Fibroblast of the aortic adventitia (primary cell): Measurements from ENCODE around the gene SMC6. TPM values are rescaled to one million over a fixed set of nuclear protein-coding genes. Genes with fewer than 3 reads are reported as not detected.

Experiments
- DNase-seq: peaks from one replicate; pipeline ENCODE4 v3.0.0-alpha.2; 2010; ENCODE audit warnings: low read depth
- H3K4me3 ChIP-seq: 2 replicates; pipeline ENCODE4 v1.5.1; 2011; ENCODE audit warnings: low read depth, mild to moderate bottlenecking, control low read depth, low read length, moderate library complexity
- total RNA-seq: library from RNA; depleted of rRNA; stranded (reverse); fragments of >200 nt; gene quantifications from 2 replicates; pipeline ENCODE4 v1.2.3, GENCODE V29; 2012; ENCODE audit warnings: low replicate concordance
- TF ChIP-seq, protein P1 (sequence below): IDR thresholded peaks from 2 replicates; pipeline ENCODE4 v1.5.1; 2011; ENCODE audit warnings: mild to moderate bottlenecking, low read length, control low read depth, inconsistent platforms; ENCODE audit not compliant: insufficient read depth

SMC6 gene
- total RNA-seq, 1 donor = 31.0 TPM

- no peak for DNase-seq
- H3K4me3 ChIP-seq = no peak overlapping the region
- TF ChIP-seq, protein P1, sequence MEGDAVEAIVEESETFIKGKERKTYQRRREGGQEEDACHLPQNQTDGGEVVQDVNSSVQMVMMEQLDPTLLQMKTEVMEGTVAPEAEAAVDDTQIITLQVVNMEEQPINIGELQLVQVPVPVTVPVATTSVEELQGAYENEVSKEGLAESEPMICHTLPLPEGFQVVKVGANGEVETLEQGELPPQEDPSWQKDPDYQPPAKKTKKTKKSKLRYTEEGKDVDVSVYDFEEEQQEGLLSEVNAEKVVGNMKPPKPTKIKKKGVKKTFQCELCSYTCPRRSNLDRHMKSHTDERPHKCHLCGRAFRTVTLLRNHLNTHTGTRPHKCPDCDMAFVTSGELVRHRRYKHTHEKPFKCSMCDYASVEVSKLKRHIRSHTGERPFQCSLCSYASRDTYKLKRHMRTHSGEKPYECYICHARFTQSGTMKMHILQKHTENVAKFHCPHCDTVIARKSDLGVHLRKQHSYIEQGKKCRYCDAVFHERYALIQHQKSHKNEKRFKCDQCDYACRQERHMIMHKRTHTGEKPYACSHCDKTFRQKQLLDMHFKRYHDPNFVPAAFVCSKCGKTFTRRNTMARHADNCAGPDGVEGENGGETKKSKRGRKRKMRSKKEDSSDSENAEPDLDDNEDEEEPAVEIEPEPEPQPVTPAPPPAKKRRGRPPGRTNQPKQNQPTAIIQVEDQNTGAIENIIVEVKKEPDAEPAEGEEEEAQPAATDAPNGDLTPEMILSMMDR = no peak
These were observed 117.4 kb downstream of the SMC6 start for GRCh38 chr2:17636257-17636656.

GRCh38 chr2:17634997-17635396 is 118.6 kb downstream of the SMC6 start:
- TF ChIP-seq, protein P1 = no peak
- DNase-seq = no peak
- H3K4me3 ChIP-seq = no peak overlapping the region

- H3K4me3 ChIP-seq = no peak overlapping the region
- TF ChIP-seq, protein P1 = no peak
- no peak for DNase-seq
These were observed 123.5 kb downstream of the SMC6 start for GRCh38 chr2:17630089-17630488.

- no peak for DNase-seq
- H3K4me3 ChIP-seq = no peak overlapping the region
- TF ChIP-seq, protein P1 = no peak
These were observed 125.0 kb downstream of the SMC6 start for GRCh38 chr2:17628349-17629261.

- H3K4me3 ChIP-seq = no peak overlapping the region
- no peak for DNase-seq
- TF ChIP-seq, protein P1 = no peak
These were observed 126.2 kb downstream of the SMC6 start for GRCh38 chr2:17627434-17627833.

DNA sequence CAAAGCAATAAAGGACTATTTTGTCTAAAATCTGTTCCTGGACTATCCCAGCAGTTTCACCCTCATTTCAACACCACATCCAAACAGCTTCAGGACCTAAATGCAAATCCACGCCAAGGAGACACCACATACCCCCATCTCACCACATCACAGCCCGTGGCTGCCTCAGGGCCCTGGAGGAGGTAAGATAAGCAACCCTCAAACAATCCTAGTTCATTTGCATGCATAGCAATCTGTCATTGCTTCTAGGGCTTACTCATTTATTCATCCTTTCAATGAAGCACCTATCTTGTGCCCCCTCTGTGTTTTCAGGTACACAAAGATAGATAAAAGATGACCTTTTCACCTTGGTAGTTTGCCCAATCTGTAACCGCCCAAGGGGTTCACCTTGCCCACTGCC is 126.6 kb downstream of the SMC6 start:
- no peak for DNase-seq
- H3K4me3 ChIP-seq = no peak overlapping the region
- TF ChIP-seq, protein P1 = no peak
